ENCODE results near the gene UBE2L5.

UBE2L5 gene

GRCh38 chr13:30404207-30404606 lies 18.1 kb upstream of the UBE2L5 start:
- no peak for TF ChIP-seq CTCF (IDR thresholded peaks at IDR 0.05; ENCODE audit: insufficient read depth, low read depth, low read length, missing control alignments)
- no peak for DNase-seq (ENCODE audit: low read depth)
- H3K4me3 ChIP-seq (ENCODE audit: low read length) = no peak overlapping the region

- no peak for DNase-seq (ENCODE audit: low read depth)
- TF ChIP-seq CTCF (IDR thresholded peaks at IDR 0.05; ENCODE audit: insufficient read depth, low read depth, low read length, missing control alignments) = no peak
- no peak overlapping the region for H3K4me3 ChIP-seq (ENCODE audit: low read length)
These were observed 15.4 kb upstream of the UBE2L5 start for GRCh38 chr13:30406779-30407416.

DNA sequence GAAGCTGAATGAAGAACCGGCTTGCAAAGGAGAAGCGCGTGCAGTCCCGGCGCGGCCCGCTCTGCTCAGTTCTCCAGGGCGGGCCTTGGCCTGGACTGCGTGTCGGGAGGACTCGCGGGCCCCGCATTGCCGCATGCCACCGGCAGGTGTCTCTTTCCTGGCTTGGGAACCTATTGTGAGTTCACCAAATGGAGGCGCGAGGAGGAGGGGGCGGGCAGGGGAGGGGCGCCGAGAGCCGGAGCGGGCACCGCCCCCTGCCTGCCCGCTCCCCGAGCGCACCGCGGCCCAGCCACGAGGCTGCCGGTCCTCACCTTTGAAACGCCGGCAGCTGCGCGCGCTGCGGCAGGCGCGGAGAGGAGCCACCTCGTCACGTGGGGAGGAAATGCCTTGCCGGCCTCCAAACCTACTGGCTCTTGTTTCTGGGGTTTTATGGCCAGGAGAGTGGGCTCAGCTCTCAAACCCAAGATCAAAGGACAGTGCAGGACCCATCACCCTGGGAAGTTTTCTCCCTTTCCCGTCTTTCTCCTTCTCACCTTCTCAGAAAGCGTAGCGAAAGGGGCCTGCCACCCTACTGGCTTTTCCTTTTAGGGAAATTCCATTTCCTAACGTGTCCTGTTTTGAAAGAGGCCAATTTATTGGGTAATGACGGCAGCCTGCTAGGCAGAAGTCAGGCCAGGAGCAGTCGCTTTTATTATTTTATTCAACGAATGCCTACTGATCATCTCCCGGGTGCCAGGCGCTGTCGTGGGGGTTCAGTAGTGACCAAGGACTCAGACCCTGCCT lies 13.8 kb upstream of the UBE2L5 start:
- H3K4me3 ChIP-seq (ENCODE audit: low read length) = peak overlapping the region; percentile 27
- DNase-seq (ENCODE audit: low read depth) = peak; percentile 92
- TF ChIP-seq CTCF (IDR thresholded peaks at IDR 0.05; ENCODE audit: insufficient read depth, low read depth, low read length, missing control alignments) = peak; percentile 69

DNA sequence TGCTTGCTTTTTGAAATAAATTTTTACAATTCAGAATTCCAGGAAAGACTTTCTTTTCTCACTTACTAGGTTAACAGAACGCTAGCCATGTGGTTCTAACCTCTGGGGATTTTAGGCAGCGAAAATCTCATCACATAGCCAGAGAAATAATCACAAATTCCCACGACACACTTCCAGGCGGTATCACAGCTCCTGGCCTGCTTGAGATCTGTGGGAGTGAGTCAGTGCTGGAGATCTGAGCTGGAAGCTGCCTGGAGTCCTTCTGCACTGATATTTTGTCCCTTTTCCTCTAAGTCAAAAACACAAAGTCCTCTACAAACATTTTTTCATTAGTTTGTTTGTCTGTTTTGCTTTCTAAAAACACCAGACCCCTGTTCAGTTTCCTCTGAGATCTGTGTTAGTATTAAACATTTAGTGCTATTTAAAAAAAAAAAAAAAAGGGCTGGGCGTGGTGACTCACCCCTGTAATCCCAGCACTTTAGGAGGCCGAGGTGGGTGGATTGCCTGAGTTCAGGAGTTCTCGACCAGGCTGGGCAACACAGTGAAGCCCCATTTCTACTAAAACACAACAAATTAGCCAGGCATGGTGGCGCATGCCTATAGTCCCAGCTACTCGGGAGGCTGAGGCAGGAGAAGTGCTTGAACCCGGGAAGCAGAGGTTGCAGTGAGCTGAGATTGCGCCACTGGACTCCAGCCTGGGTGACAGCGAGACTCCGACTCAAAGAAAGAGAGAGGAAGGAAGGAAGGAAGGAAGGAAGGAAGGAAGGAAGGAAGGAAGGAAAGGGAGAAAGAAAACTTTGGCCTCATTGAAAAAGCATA lies 12.2 kb upstream of the UBE2L5 start:
- no peak for TF ChIP-seq CTCF (IDR thresholded peaks at IDR 0.05; ENCODE audit: insufficient read depth, low read depth, low read length, missing control alignments)
- peak; percentile 72 for DNase-seq (ENCODE audit: low read depth)
- H3K4me3 ChIP-seq (ENCODE audit: low read length) = no peak overlapping the region

DNA sequence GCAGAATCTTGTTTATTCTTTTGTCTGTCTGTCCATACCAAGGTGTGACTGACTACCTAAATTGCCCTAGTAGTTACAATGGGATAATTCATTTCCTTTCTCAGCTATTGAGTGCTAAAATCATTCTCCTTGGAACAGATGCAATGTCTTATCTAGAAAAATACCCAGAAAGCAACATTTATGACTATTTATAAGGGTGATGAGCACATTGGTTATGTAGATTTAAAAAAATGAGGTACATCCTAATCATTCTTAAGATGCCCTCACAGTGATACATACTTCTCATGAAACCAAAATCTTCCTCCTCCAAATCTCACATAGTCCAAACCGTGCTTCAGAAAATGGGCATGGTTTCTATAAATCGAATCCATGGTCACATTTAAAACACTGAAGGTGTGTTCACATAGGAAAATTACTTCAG lies 11.6 kb upstream of the UBE2L5 start:
- H3K4me3 ChIP-seq (ENCODE audit: low read length) = no peak overlapping the region
- TF ChIP-seq CTCF (IDR thresholded peaks at IDR 0.05; ENCODE audit: insufficient read depth, low read depth, low read length, missing control alignments) = no peak
- no peak for DNase-seq (ENCODE audit: low read depth)

DNA sequence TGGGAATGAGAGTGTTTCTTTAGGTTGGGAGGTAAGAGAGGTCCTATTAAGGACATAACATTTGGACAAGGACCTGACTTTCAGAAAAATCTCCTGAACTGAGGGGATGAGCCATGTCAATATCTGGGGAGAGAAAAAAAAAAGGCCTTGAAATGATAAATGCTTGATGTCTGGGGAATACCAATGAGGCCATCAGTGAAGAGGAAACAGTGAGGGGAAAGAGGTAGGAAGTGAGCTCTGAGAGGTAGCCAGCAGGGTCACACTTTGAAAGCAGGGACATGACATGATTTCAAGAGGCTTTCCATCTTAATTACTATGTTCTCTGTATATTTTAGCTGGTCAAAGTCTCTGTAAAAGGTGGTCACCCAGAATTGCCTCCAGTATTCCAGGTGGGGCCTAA lies 9.9 kb upstream of the UBE2L5 start:
- DNase-seq (ENCODE audit: low read depth) = no peak
- no peak for TF ChIP-seq CTCF (IDR thresholded peaks at IDR 0.05; ENCODE audit: insufficient read depth, low read depth, low read length, missing control alignments)
- H3K4me3 ChIP-seq (ENCODE audit: low read length) = no peak overlapping the region
